HepG2 (cell line): ENCODE results near the gene ZDHHC24. TPM values are rescaled to one million over a fixed set of nuclear protein-coding genes. Genes with fewer than 3 reads are reported as not detected.

Experiments
- AGO2 ChIP-seq: fragments of 200-400 bp; formaldehyde crosslinking; optimal IDR thresholded peaks from 2 replicates; pipeline ENCODE3; 2017; ENCODE audit warnings: mild to moderate bottlenecking, low read depth, low read length, moderate library complexity
- ATRX ChIP-seq: sonication (generic); formaldehyde crosslinking; IDR thresholded peaks from 2 replicates; pipeline ENCODE4 v1.4.0; 2020; ENCODE audit warnings: missing genetic modification reagents, borderline replicate concordance
- CENPX ChIP-seq: sonication (generic); formaldehyde crosslinking; IDR thresholded peaks from 2 replicates; pipeline ENCODE4 v1.9.0; 2021; ENCODE audit warnings: mild to moderate bottlenecking, missing genetic modification reagents, moderate library complexity
- ETV5 ChIP-seq: IDR thresholded peaks from 2 replicates; pipeline ENCODE4 v1.6.1; 2018; ENCODE audit warnings: missing biosample characterization, missing genetic modification reagents, inconsistent platforms, borderline replicate concordance
- FOXC1 ChIP-seq: sonication (generic); formaldehyde crosslinking; IDR thresholded peaks from 2 replicates; pipeline ENCODE4 v1.8.0; 2022; ENCODE audit warnings: mild to moderate bottlenecking, missing genetic modification reagents, borderline replicate concordance
- HIC2 ChIP-seq: sonication (generic); formaldehyde crosslinking; IDR thresholded peaks from 2 replicates; pipeline ENCODE4 v1.9.0; 2022; ENCODE audit warnings: low read depth, missing genetic modification reagents
- HNF4A ChIP-seq: sonication (generic); formaldehyde crosslinking; IDR thresholded peaks from 2 replicates; pipeline ENCODE4 v1.4.0; 2020; ENCODE audit warnings: missing genetic modification reagents
- HNRNPK ChIP-seq: fragments of 200-400 bp; formaldehyde crosslinking; IDR thresholded peaks from 2 replicates; pipeline ENCODE4 v1.6.1; 2018; ENCODE audit warnings: low read length, low read depth, moderate library complexity, mild to moderate bottlenecking; ENCODE audit not compliant: poor library complexity, severe bottlenecking
- MAF1 ChIP-seq: sonication (generic); formaldehyde crosslinking; IDR thresholded peaks from 2 replicates; pipeline ENCODE4 v1.5.0; 2020; ENCODE audit warnings: missing genetic modification reagents, borderline replicate concordance
- MED13 ChIP-seq: sonication (generic); formaldehyde crosslinking; IDR thresholded peaks from 2 replicates; pipeline ENCODE4 v1.5.0; 2020; ENCODE audit warnings: missing genetic modification reagents
- MLXIP ChIP-seq: sonication (generic); formaldehyde crosslinking; IDR thresholded peaks from 2 replicates; pipeline ENCODE4 v1.9.0; 2021; ENCODE audit warnings: missing genetic modification reagents, borderline replicate concordance
- MTA3 ChIP-seq: sonication (generic); formaldehyde crosslinking; IDR thresholded peaks from 2 replicates; pipeline ENCODE4 v1.4.0; 2020; ENCODE audit warnings: missing genetic modification reagents
- PTBP1 ChIP-seq: fragments of 200-400 bp; formaldehyde crosslinking; IDR thresholded peaks from 2 replicates; pipeline ENCODE4 v1.6.1; 2018; ENCODE audit warnings: low read length, low read depth; ENCODE audit not compliant: poor library complexity, severe bottlenecking
- RARA ChIP-seq: IDR thresholded peaks from 2 replicates; pipeline ENCODE4 v1.6.1; 2016; ENCODE audit warnings: missing genetic modification reagents, missing compliant biosample characterization
- TERF1 ChIP-seq: sonication (generic); formaldehyde crosslinking; IDR thresholded peaks from 2 replicates; pipeline ENCODE4 v1.8.0; 2022; ENCODE audit warnings: mild to moderate bottlenecking, missing genetic modification reagents, moderate library complexity
- ZFYVE20 ChIP-seq: sonication (generic); formaldehyde crosslinking; IDR thresholded peaks from 2 replicates; pipeline ENCODE4 v1.8.0; 2023; ENCODE audit warnings: low read depth, mild to moderate bottlenecking, moderate library complexity, missing genetic modification reagents, borderline replicate concordance
- ZNF558 ChIP-seq: sonication (generic); formaldehyde crosslinking; IDR thresholded peaks from 2 replicates; pipeline ENCODE4 v1.9.0; 2022; ENCODE audit warnings: mild to moderate bottlenecking, missing genetic modification reagents, borderline replicate concordance
- ZNF589 ChIP-seq: sonication (generic); formaldehyde crosslinking; conservative IDR thresholded peaks from 2 replicates; pipeline ENCODE4 v1.8.0; 2022; ENCODE audit warnings: mild to moderate bottlenecking, moderate library complexity, missing genetic modification reagents
- ZNF746 ChIP-seq: sonication (generic); formaldehyde crosslinking; IDR thresholded peaks from 2 replicates; pipeline ENCODE4 v1.8.0; 2022; ENCODE audit warnings: mild to moderate bottlenecking, missing genetic modification reagents
- ZNF761 ChIP-seq: sonication (generic); formaldehyde crosslinking; conservative IDR thresholded peaks from 2 replicates; pipeline ENCODE4 v1.4.0; 2020; ENCODE audit warnings: mild to moderate bottlenecking, missing genetic modification reagents
- ZNF772 ChIP-seq: sonication (generic); formaldehyde crosslinking; IDR thresholded peaks from 2 replicates; pipeline ENCODE4 v1.5.0; 2020; ENCODE audit warnings: mild to moderate bottlenecking, missing genetic modification reagents
- polyA plus RNA-seq, 8 experiments: library from polyadenylated mRNA; depleted of rRNA in 3 of 8; stranded (reverse) in 7 of 8; unstranded in 1 of 8; fragments of >200 nt; fragmentation: Illumina TruSeq in 4 of 8; extraction: Trizol in 4 of 8; gene quantifications; 2 replicates each; pipeline versions ENCODE4 v1.2.1 to v1.2.3, GENCODE V29; 2011 to 2016; ENCODE audit warnings: low read depth in 4 of 8, missing spikeins in 1 of 8, mixed read lengths in 1 of 8; ENCODE audit not compliant: insufficient read depth in 1 of 8
- total RNA-seq, 5 experiments: library from RNA; depleted of rRNA; stranded (reverse); fragments of >200 nt; fragmentation: Illumina TruSeq; extraction: Trizol; gene quantifications; 2 replicates each; pipeline ENCODE4 v1.2.3, GENCODE V29; 2016; ENCODE audit warnings: low read depth in 1 of 5
- TF ChIP-seq, protein P1 (sequence below): sonication (generic); formaldehyde crosslinking; IDR thresholded peaks from 2 replicates; pipeline ENCODE4 v1.8.1; 2023; ENCODE audit warnings: missing genetic modification reagents, inconsistent platforms, borderline replicate concordance

ZDHHC24 gene
- total and polyA plus RNA-seq, 2 of the 13 experiments (the other 11 are each of a cell fraction or from before 2014, with no cell fraction given), result 4.3 TPM

GRCh38 chr11:66592457-66593302, 46.8 kb upstream of the ZDHHC24 start, which contains the start of the genes CCDC87 and CCS (continued):
- TF ChIP-seq AGO2 (no peak), HNF4A (peak; percentile 48), ZNF746 (CRISPR knock-in tag) (no peak; the same call in 1 of the 2 replicates), ATRX (CRISPR knock-in tag) (no peak), HIC2 (CRISPR knock-in tag) (no peak), ZNF772 (CRISPR knock-in tag) (peak; percentile 97), ETV5 (CRISPR knock-in tag) (peak; percentile 66), ZNF589 (no peak), MED13 (CRISPR knock-in tag) (peak; percentile 83; the same call in 1 of the 2 replicates), MLXIP (CRISPR knock-in tag) (no peak), ZNF558 (CRISPR knock-in tag) (peak; percentile 60; the same call in 1 of the 2 replicates), TERF1 (CRISPR knock-in tag) (no peak), RARA (CRISPR knock-in tag) (peak; percentile 32; the same call in 1 of the 2 replicates), MAF1 (CRISPR knock-in tag) (no peak; the same call in 1 of the 2 replicates), ZNF761 (CRISPR knock-in tag) (peak; percentile 77; the same call in 1 of the 2 replicates), HNRNPK (no peak), PTBP1 (peak; percentile 63), ZFYVE20 (CRISPR knock-in tag) (no peak), MTA3 (no peak), FOXC1 (CRISPR knock-in tag) (peak; percentile 87; the same call in 1 of the 2 replicates), CENPX (no peak)
- TF ChIP-seq, protein P1, sequence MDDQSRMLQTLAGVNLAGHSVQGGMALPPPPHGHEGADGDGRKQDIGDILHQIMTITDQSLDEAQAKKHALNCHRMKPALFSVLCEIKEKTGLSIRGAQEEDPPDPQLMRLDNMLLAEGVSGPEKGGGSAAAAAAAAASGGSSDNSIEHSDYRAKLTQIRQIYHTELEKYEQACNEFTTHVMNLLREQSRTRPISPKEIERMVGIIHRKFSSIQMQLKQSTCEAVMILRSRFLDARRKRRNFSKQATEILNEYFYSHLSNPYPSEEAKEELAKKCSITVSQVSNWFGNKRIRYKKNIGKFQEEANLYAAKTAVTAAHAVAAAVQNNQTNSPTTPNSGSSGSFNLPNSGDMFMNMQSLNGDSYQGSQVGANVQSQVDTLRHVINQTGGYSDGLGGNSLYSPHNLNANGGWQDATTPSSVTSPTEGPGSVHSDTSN (CRISPR knock-in tag), result 0 out of 2 replicates have a peak, but pooled peaks have one; percentile 18
